ENCODE data around the gene PDLIM5.
"Not testable (repeated sequence)": the region's sequence is repeated elsewhere in the genome, so short reads cannot be mapped to it uniquely, and the experiment has no call there.

The PDLIM5 gene

GRCh38 chr4:94615451-94615850, 163.7 kb downstream of the PDLIM5 start:
- DNase-seq = no peak

- no peak for DNase-seq
Observed at GRCh38 chr4:94621491-94622080, 169.8 kb downstream of the PDLIM5 start.

GRCh38 chr4:94623126-94623911, 171.6 kb downstream of the PDLIM5 start:
- DNase-seq = no peak

- no peak for DNase-seq
Observed at GRCh38 chr4:94626942-94627341, 175.2 kb downstream of the PDLIM5 start.

GRCh38 chr4:94629058-94629457, 177.3 kb downstream of the PDLIM5 start:
- DNase-seq = not testable (repeated sequence)

- no peak for DNase-seq
Observed at GRCh38 chr4:94629837-94630236, 178.1 kb downstream of the PDLIM5 start.

GRCh38 chr4:94634271-94634670, 182.5 kb downstream of the PDLIM5 start:
- no peak for DNase-seq

GRCh38 chr4:94635177-94635576, 183.4 kb downstream of the PDLIM5 start:
- DNase-seq = no peak

GRCh38 chr4:94636004-94636403, 184.3 kb downstream of the PDLIM5 start:
- no peak for DNase-seq

GRCh38 chr4:94639298-94639697, 187.6 kb downstream of the PDLIM5 start:
- no peak for DNase-seq

- DNase-seq = no peak
Observed at GRCh38 chr4:94640151-94640550, 188.4 kb downstream of the PDLIM5 start.

- DNase-seq = no peak
Observed at GRCh38 chr4:94641702-94642560, 190.2 kb downstream of the PDLIM5 start.

- DNase-seq = no peak
Observed at GRCh38 chr4:94642561-94642866, 190.8 kb downstream of the PDLIM5 start.

- no peak for DNase-seq
Observed at GRCh38 chr4:94648699-94649098, 197.0 kb downstream of the PDLIM5 start.

- no peak for DNase-seq
Observed at GRCh38 chr4:94649381-94650133, 197.8 kb downstream of the PDLIM5 start.

GRCh38 chr4:94650134-94650495, 198.4 kb downstream of the PDLIM5 start:
- DNase-seq = no peak

- no peak for DNase-seq
Observed at GRCh38 chr4:94650690-94651089, 198.9 kb downstream of the PDLIM5 start.

GRCh38 chr4:94653095-94653649, 201.4 kb downstream of the PDLIM5 start:
- no peak for DNase-seq

- no peak for DNase-seq
Observed at GRCh38 chr4:94653984-94654609, 202.4 kb downstream of the PDLIM5 start.

- no peak for DNase-seq
Observed at GRCh38 chr4:94654714-94655113, 203.0 kb downstream of the PDLIM5 start.

GRCh38 chr4:94660614-94661013, 208.9 kb downstream of the PDLIM5 start:
- DNase-seq = no peak

- not testable (repeated sequence) for DNase-seq
Observed at GRCh38 chr4:94665021-94665420, 213.3 kb downstream of the PDLIM5 start.
